ENCODE measurements around the gene LEKR1. TPM values are rescaled to one million over a fixed set of nuclear protein-coding genes. Genes with fewer than 3 reads are reported as not detected.

Gene LEKR1
- total RNA-seq, 1 experiment from 2014 or later: 0.90 TPM

GRCh38 chr3:157046520-157046919, 220.4 kb downstream of the LEKR1 start:
- no peak for DNase-seq (ENCODE audit: low spot score)
- BruUV-seq (replicated peaks): no TSS peak
- intact Hi-C loops (cut with micrococcal nuclease; ENCODE audit: unreplicated experiment): no loop called here
- H3K36me3 ChIP-seq (ENCODE audit: insufficient read depth, low read length, poor library complexity, severe bottlenecking): no peaks in the 10 kb centered on the region
- peaks cover 15% of the 10 kb centered on the region for H3K4me1 ChIP-seq (ENCODE audit: insufficient read depth, low read length, poor library complexity, severe bottlenecking)
- ChIA-PET POLR2A (ENCODE audit: low non-redundant PET) (no interaction called here), CTCF (no interaction called here)
- H3K27ac ChIP-seq (ENCODE audit: low read depth, low read length, poor library complexity, severe bottlenecking): no peak overlapping the region
- no peak overlapping the region for H3K4me3 ChIP-seq (ENCODE audit: low read depth, low read length, poor library complexity, severe bottlenecking)
- H3K9me3 ChIP-seq (ENCODE audit: low read depth, low read length, poor library complexity, severe bottlenecking): no peaks in the 10 kb centered on the region
- TF ChIP-seq EZH2 (IDR thresholded peaks at IDR 0.05; ENCODE audit: borderline replicate concordance, low read depth, low read length, poor library complexity, severe bottlenecking) (no peak), CTCF (conservative IDR thresholded peaks at IDR 0.05; ENCODE audit: low read depth, low read length) (no peak)
- no peaks in the 10 kb centered on the region for H3K27me3 ChIP-seq (replicated peaks; ENCODE audit: insufficient read depth, low read depth, low read length, poor library complexity)

GRCh38 chr3:157051055-157051454, 224.9 kb downstream of the LEKR1 start:
- intact Hi-C loops (cut with micrococcal nuclease; ENCODE audit: unreplicated experiment): no loop called here
- CTCF ChIA-PET: interaction anchor here (1.2 kb wide), 1 partner anchor 32 kb away, joined by 4 read pairs; no protein-coding TSS in a partner anchor
- Histone ChIP-seq H3K4me3 (ENCODE audit: low read depth, low read length, poor library complexity, severe bottlenecking) (no peak overlapping the region), H3K27ac (ENCODE audit: low read depth, low read length, poor library complexity, severe bottlenecking) (no peak overlapping the region), H3K36me3 (ENCODE audit: insufficient read depth, low read length, poor library complexity, severe bottlenecking) (no peaks in the 10 kb centered on the region), H3K4me1 (ENCODE audit: insufficient read depth, low read length, poor library complexity, severe bottlenecking) (peaks cover 18% of the 10 kb centered on the region), H3K27me3 (replicated peaks; ENCODE audit: insufficient read depth, low read depth, low read length, poor library complexity) (no peaks in the 10 kb centered on the region), H3K9me3 (ENCODE audit: low read depth, low read length, poor library complexity, severe bottlenecking) (no peaks in the 10 kb centered on the region)
- POLR2A ChIA-PET (ENCODE audit: low non-redundant PET): interaction anchor here (0.7 kb wide), 2 partner anchors 85 to 341 kb away, joined by 4 to 5 read pairs; no protein-coding TSS in a partner anchor
- TF ChIP-seq EZH2 (IDR thresholded peaks at IDR 0.05; ENCODE audit: borderline replicate concordance, low read depth, low read length, poor library complexity, severe bottlenecking) (no peak), CTCF (conservative IDR thresholded peaks at IDR 0.05; ENCODE audit: low read depth, low read length) (no peak)
- BruUV-seq (replicated peaks): no TSS peak
- no peak for DNase-seq (ENCODE audit: low spot score)

DNA sequence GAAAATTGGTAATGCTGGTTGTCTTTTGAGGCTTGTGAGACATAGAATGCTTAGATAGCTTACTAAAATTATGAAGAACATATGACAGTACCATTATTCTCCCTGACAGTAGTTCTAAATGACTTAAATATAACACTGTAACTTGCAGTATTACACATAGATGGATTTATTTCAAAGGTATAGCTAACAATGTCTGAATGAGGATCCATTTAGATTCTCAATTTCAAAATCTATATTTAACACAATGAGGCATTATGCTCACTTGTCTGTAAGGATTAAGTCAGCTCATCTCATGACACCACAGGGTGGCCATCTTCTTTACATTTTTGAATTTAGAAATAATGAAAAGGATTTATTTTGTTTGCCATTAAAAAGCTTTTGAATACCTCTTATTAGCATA, 225.4 kb downstream of the LEKR1 start:
- no peaks in the 10 kb centered on the region for H3K27me3 ChIP-seq (replicated peaks; ENCODE audit: insufficient read depth, low read depth, low read length, poor library complexity)
- DNase-seq (ENCODE audit: low spot score): no peak
- no peak overlapping the region for H3K4me3 ChIP-seq (ENCODE audit: low read depth, low read length, poor library complexity, severe bottlenecking)
- intact Hi-C loops (cut with micrococcal nuclease; ENCODE audit: unreplicated experiment): no loop called here
- no peaks in the 10 kb centered on the region for H3K36me3 ChIP-seq (ENCODE audit: insufficient read depth, low read length, poor library complexity, severe bottlenecking)
- no peak for TF ChIP-seq EZH2 (IDR thresholded peaks at IDR 0.05; ENCODE audit: borderline replicate concordance, low read depth, low read length, poor library complexity, severe bottlenecking)
- TF ChIP-seq CTCF (conservative IDR thresholded peaks at IDR 0.05; ENCODE audit: low read depth, low read length): no peak
- H3K9me3 ChIP-seq (ENCODE audit: low read depth, low read length, poor library complexity, severe bottlenecking): no peaks in the 10 kb centered on the region
- peaks cover 18% of the 10 kb centered on the region for H3K4me1 ChIP-seq (ENCODE audit: insufficient read depth, low read length, poor library complexity, severe bottlenecking)
- CTCF ChIA-PET: interaction anchor here (1.2 kb wide), 1 partner anchor 31 kb away, joined by 4 read pairs; no protein-coding TSS in a partner anchor
- no peak overlapping the region for H3K27ac ChIP-seq (ENCODE audit: low read depth, low read length, poor library complexity, severe bottlenecking)
- POLR2A ChIA-PET (ENCODE audit: low non-redundant PET): interaction anchor here (0.7 kb wide), 2 partner anchors 86 to 341 kb away, joined by 4 to 5 read pairs; no protein-coding TSS in a partner anchor
- BruUV-seq (replicated peaks): no TSS peak

Measured in A673 (cell line).